ENCODE data around the gene MATCAP1. TPM values are rescaled to one million over a fixed set of nuclear protein-coding genes. Genes with fewer than 3 reads are reported as not detected.
A peak's percentile ranks its signal among the peaks of the same experiment; 100 is the strongest.

The MATCAP1 gene
- total and polyA plus RNA-seq, 2 of the 13 experiments (the other 11 are each of a cell fraction or from before 2014, with no cell fraction given) = 11.2 to 24.5 TPM

DNA sequence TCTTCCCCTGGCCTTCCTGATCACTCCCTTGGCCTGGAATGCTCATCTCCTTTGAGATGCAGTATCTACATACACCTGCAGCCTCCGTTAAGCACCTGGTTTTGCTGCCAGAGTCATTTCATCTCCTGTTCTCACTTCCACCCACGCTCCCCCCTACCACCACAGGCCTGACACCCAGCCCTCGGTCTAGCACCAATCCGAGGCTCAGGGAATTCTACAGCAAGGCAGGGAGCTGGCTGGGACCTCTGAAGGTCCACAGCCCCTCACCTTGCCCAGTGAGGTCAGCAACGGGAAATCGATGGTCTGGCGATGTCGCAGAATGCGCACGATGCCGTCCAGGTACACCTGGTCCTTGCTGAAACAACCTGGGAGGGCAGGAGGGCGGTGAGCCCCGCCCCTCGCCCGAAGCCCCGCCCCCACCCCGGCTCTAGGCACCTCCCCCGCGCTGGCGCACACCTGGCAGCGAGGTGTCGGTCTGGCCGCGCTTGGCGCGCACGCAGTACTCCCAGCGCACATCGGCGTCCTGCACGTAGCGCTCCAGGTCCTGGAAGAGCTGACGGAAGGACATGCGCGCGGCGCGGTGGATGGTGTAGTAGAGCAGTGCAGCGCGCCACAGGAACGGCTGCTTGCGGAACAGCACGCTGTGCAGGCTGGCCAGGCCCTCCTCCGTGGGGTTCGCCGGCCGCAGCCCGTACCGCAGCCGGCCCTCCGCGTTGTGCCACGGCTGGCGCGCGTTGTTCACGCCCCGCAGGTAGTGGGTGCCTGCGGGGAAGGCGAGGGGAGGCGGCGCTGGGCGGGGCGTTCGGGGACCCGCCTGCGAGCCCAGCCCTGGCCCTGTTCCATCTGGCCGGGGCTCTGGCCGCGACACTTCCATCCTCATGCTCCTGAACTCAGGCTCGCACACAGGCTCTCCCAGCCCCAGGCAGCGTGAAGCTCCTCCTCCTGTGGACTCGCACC is 5.7 kb downstream of the MATCAP1 start (continued):
- no peak for TF ChIP-seq SRSF9 (IDR thresholded peaks at IDR 0.05; ENCODE audit: borderline replicate concordance, insufficient read depth, low read depth, low read length, poor library complexity, severe bottlenecking)
- no peak for TF ChIP-seq SMAD1 (CRISPR knock-in tag; IDR thresholded peaks at IDR 0.05; ENCODE audit: borderline replicate concordance, low read depth)
- TF ChIP-seq, protein P1, sequence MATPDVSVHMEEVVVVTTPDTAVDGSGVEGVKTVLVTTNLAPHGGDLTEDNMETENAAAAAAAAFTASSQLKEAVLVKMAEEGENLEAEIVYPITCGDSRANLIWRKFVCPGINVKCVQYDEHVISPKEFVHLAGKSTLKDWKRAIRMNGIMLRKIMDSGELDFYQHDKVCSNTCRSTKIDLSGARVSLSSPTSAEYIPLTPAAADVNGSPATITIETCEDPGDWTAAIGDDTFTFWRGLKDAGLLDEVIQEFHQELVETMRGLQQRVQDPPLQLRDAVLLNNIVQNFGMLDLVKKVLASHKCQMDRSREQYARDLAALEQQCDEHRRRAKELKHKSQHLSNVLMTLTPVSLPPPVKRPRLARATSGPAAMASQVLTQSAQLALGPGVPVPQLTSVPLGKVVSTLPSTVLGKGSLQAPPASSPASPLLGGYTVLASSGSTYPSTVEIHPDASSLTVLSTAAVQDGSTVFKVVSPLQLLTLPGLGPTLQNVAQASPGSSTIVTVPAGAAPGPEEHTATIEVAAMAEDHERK (CRISPR knock-in tag; IDR thresholded peaks at IDR 0.05; ENCODE audit: low read depth) = peak; percentile 36; the same call in 1 of the 2 replicates
- TF ChIP-seq IRX3 (CRISPR knock-in tag; IDR thresholded peaks at IDR 0.05; ENCODE audit: borderline replicate concordance, low read depth) = no peak
- TF ChIP-seq CREB1 (IDR thresholded peaks at IDR 0.05) = no peak
- TF ChIP-seq CREB1 (CRISPR knock-in tag; IDR thresholded peaks at IDR 0.05) = no peak
- TF ChIP-seq DNMT1 (CRISPR knock-in tag; IDR thresholded peaks at IDR 0.05) = peak; percentile 87; the same call in 1 of the 2 replicates
- TF ChIP-seq, protein P2, sequence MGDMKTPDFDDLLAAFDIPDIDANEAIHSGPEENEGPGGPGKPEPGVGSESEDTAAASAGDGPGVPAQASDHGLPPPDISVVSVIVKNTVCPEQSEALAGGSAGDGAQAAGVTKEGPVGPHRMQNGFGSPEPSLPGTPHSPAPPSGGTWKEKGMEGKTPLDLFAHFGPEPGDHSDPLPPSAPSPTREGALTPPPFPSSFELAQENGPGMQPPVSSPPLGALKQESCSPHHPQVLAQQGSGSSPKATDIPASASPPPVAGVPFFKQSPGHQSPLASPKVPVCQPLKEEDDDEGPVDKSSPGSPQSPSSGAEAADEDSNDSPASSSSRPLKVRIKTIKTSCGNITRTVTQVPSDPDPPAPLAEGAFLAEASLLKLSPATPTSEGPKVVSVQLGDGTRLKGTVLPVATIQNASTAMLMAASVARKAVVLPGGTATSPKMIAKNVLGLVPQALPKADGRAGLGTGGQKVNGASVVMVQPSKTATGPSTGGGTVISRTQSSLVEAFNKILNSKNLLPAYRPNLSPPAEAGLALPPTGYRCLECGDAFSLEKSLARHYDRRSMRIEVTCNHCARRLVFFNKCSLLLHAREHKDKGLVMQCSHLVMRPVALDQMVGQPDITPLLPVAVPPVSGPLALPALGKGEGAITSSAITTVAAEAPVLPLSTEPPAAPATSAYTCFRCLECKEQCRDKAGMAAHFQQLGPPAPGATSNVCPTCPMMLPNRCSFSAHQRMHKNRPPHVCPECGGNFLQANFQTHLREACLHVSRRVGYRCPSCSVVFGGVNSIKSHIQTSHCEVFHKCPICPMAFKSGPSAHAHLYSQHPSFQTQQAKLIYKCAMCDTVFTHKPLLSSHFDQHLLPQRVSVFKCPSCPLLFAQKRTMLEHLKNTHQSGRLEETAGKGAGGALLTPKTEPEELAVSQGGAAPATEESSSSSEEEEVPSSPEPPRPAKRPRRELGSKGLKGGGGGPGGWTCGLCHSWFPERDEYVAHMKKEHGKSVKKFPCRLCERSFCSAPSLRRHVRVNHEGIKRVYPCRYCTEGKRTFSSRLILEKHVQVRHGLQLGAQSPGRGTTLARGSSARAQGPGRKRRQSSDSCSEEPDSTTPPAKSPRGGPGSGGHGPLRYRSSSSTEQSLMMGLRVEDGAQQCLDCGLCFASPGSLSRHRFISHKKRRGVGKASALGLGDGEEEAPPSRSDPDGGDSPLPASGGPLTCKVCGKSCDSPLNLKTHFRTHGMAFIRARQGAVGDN (CRISPR knock-in tag; IDR thresholded peaks at IDR 0.05) = peak; percentile 93
- TF ChIP-seq, protein P3, sequence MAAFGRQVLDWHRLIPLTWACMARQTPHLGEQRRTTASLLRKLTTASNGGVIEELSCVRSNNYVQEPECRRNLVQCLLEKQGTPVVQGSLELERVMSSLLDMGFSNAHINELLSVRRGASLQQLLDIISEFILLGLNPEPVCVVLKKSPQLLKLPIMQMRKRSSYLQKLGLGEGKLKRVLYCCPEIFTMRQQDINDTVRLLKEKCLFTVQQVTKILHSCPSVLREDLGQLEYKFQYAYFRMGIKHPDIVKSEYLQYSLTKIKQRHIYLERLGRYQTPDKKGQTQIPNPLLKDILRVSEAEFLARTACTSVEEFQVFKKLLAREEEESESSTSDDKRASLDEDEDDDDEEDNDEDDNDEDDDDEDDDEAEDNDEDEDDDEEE (CRISPR knock-in tag; IDR thresholded peaks at IDR 0.05) = 0 out of 2 replicates have a peak, but pooled peaks have one; percentile 51
- peak; percentile 44; the same call in 1 of the 2 replicates for TF ChIP-seq AHR (CRISPR knock-in tag; IDR thresholded peaks at IDR 0.05)
- TF ChIP-seq SMAD9 (CRISPR knock-in tag; IDR thresholded peaks at IDR 0.05) = no peak
- no peak for TF ChIP-seq ISL2 (CRISPR knock-in tag; IDR thresholded peaks at IDR 0.05)
- TF ChIP-seq, protein P4, sequence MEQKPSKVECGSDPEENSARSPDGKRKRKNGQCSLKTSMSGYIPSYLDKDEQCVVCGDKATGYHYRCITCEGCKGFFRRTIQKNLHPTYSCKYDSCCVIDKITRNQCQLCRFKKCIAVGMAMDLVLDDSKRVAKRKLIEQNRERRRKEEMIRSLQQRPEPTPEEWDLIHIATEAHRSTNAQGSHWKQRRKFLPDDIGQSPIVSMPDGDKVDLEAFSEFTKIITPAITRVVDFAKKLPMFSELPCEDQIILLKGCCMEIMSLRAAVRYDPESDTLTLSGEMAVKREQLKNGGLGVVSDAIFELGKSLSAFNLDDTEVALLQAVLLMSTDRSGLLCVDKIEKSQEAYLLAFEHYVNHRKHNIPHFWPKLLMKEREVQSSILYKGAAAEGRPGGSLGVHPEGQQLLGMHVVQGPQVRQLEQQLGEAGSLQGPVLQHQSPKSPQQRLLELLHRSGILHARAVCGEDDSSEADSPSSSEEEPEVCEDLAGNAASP (CRISPR knock-in tag; IDR thresholded peaks at IDR 0.05; ENCODE audit: borderline replicate concordance) = no peak
- TF ChIP-seq ZNF644 (CRISPR knock-in tag; IDR thresholded peaks at IDR 0.05; ENCODE audit: low read depth) = no peak
- TF ChIP-seq ZNF652 (CRISPR knock-in tag; IDR thresholded peaks at IDR 0.05; ENCODE audit: borderline replicate concordance, low read depth) = no peak
- TF ChIP-seq ZNF12 (CRISPR knock-in tag; IDR thresholded peaks at IDR 0.05) = 0 out of 2 replicates have a peak, but pooled peaks have one; percentile 42
- no peak; the same call in 1 of the 2 replicates for TF ChIP-seq PHF20 (CRISPR knock-in tag; IDR thresholded peaks at IDR 0.05)
- no peak; the same call in 1 of the 2 replicates for TF ChIP-seq ZNF326 (CRISPR knock-in tag; IDR thresholded peaks at IDR 0.05; ENCODE audit: borderline replicate concordance)
- no peak for TF ChIP-seq STAT5B (CRISPR knock-in tag; IDR thresholded peaks at IDR 0.05)

Measured in HepG2 (cell line).